ENCODE data around the gene RETSAT.

- TF ChIP-seq CTCF (IDR thresholded peaks at IDR 0.05), result no peak
- no peak for TF ChIP-seq EZH2 (IDR thresholded peaks at IDR 0.05; ENCODE audit: borderline replicate concordance, insufficient read depth, low read depth, low read length, poor library complexity, severe bottlenecking)
These were observed 43.6 kb upstream of the RETSAT start for GRCh38 chr2:85397925-85398331.
